ENCODE data around the gene WFDC8.

Gene WFDC8

DNA sequence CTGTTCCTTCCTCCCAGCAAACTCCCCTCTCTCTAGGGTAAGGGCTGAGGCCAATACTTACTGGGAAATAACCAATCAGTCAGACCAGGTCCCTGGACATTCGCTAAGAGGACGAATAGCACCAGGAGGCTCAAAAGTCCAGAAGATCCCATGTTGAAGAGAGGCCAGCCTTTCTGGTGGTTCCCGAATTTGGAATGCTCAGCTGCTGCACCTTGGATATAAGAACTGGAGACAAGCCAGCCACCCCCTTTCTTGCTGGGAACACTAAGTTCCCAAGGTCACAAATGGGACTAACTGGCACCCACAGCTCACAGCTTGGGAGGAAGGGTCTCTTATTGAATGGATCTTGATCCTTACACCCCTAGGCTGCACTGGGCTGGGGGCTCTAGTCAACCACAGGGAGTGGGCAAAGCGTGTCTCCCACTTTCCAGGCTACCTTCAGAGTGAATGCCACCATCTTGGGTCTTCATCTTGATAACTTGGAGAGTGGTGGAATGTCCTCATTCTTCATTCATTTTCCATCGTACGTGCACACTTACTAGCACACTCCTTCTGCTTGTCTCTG is 31.8 kb downstream of the WFDC8 start, which contains the start of gene EPPIN:
EPPIN (minus strand) TSS at position 196 of the 565 bp plus-strand sequence; CDS start at position 152, 44 bp downstream.
- no peak for DNase-seq

DNA sequence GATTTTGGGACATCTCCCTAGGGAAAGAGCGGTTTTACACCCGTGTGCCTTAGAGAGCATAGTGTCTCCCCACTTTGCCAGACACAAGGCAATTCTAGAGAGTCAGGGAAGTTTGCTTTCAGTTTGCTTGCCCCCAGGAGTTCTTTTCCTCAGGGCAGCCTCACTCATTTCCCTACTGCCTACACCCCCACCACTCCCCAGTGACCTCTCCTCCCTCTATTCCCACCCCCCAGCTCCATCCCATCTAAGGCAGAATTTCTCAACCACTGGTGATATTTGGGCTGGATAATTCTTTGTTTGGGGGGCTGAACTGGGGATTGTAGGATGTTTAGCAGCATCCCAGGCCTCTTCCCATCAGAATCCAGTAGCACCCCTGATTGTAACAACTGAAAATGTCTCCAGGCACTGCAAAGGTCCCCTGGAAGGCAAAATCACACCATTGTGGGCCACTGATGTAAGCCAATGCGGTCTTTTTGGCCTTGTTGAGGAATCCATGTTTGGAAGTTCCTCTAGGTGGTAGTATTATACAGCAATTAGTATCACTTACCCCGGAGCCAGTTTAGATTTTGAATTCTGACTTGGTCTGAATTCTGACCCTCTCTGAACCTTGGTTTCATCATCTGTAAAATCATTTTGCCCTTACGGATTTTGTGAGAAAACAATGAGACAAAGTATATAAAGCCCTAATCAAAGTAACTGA is 33.2 kb downstream of the WFDC8 start:
- no peak for DNase-seq

- DNase-seq = no peak
Measured at GRCh38 chr20:45545351-45545750, 33.7 kb downstream of the WFDC8 start.

DNA sequence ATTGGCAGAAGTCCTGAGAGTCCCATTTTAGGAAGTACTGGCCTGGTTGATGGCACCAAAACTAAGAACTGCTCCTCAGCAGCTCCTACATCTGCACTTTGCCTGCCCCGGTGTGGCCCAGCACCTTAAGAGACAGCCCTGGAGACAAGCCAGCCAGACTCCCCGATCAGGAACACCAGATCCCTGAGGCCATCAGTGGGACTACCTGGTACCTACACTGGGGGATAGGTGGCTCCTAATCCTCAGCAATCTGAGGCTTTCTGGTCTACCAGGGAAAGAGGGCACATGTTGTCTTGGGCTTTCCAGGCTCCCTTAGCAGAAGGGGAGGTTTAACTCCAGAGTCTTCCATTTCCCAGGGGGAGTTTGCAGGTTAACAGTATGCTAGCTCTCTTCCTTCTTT is 39.7 kb downstream of the WFDC8 start, which contains the start of gene WFDC6:
WFDC6 (minus strand) TSS at position 101 of the 400 bp plus-strand sequence; CDS start at position 26, 75 bp downstream.
- DNase-seq = no peak

DNA sequence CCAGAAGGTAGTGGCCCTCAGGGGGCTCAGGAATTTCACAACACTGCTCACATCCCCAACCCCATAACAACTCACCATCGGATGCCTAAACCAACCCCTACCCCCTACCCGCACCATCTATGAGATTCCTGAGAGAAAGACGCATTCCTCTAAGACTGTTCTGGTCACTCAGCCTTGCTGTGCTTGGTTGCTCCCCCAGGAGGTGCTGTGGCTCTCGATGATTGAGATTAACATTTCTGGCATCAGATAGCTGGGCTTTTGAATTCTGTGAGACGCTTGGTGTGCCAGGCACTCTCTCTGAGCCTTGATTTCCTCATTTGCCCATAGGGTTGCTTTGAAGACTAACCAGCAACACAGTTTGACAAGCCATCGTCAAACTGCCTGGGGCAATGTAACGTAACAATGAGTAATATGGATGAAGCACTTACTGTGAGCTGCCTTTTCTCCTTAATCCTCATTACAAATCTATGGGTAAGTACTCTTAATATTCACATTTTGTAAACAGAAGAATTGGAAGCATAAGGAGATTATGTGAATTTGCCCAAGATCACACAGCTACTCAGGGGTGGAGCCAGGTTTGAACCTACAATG is 40.8 kb downstream of the WFDC8 start:
- no peak for DNase-seq

- no peak for DNase-seq
Measured at GRCh38 chr20:45527294-45527693, 51.8 kb downstream of the WFDC8 start.

GRCh38 chr20:45523821-45524220 is 55.3 kb downstream of the WFDC8 start:
- DNase-seq = no peak

DNA sequence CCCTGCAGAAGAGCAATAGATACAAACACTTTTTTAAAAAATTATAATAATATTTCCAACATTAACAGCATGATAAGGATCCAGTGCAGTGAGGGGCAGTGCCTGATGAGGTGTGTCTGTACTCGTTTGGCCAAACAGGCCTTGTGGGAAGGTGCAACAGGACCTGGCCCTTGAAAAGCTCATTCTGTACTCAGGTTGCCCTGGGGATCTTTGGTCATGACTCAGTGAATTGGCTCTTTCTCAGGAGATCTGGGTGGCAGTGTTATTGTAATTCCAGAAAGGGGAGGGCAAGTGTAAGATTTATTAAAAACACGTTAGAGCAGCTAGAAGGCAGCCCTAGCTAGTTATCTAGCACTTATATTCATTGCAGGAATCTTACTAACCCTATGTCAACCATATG is 60.8 kb downstream of the WFDC8 start:
- no peak for DNase-seq

DNA sequence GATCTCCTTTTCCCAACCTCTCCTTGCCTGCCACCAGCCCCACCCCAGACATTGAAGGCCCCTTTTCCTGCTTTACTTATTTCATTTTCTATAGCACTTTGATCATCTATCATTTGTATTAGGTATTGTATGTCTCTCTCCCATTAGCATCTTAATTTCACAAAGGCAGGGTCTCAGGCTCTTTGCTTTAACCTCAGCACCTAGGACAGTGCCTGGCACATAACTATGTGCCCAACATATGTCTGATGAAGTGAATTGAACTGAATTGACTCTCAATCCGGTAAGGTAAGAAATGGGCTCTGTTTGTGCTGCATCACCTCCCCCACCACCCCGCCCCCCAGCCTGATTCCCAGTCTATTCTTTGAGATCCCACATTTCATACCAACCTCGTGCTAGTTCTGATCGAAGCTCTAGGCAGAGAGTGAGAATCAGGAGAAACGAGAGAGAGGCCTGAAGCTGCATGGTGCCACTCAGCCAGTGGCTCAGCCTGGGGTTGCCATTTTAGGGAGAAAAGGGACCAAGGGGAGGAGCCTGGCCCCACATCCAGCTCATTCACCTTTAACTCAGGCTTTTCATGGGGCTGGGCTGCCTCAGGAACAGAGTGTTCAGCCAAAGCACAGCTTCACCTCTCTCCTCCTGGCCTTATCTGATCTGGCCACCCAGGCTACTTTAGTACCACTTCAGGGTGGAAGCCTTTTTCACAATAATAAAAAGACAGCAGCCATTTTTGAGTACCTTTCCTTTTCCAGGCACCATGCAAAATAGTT is 63.8 kb downstream of the WFDC8 start, which contains the start of gene SPINT3:
SPINT3 (minus strand) TSS at position 476 of the 767 bp plus-strand sequence; CDS start at position 462, 14 bp downstream.
- no peak for DNase-seq

- DNase-seq = no peak
Measured at GRCh38 chr20:45510242-45510862, 68.7 kb downstream of the WFDC8 start.

DNA sequence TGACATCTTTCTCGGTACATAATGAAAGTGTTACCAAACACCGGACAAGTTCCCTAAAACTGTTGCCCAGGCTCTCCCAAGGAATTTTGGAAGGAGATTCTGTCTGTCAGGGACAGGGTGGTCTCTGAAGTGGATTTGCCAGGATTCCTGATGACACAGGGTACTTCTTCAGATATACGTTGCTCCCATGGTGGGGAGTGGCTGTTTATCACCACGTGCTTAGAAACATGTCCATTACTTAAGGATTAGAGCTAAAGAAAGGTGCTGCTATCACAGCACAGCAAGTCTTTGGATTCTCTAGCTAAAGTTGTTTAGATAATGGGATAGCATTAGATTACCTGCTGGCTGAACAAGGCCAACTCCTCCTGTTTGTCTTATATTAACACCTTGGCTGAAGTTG is 70.0 kb downstream of the WFDC8 start:
- DNase-seq = no peak

GRCh38 chr20:45508068-45508886 is 70.8 kb downstream of the WFDC8 start:
- no peak for DNase-seq

DNA sequence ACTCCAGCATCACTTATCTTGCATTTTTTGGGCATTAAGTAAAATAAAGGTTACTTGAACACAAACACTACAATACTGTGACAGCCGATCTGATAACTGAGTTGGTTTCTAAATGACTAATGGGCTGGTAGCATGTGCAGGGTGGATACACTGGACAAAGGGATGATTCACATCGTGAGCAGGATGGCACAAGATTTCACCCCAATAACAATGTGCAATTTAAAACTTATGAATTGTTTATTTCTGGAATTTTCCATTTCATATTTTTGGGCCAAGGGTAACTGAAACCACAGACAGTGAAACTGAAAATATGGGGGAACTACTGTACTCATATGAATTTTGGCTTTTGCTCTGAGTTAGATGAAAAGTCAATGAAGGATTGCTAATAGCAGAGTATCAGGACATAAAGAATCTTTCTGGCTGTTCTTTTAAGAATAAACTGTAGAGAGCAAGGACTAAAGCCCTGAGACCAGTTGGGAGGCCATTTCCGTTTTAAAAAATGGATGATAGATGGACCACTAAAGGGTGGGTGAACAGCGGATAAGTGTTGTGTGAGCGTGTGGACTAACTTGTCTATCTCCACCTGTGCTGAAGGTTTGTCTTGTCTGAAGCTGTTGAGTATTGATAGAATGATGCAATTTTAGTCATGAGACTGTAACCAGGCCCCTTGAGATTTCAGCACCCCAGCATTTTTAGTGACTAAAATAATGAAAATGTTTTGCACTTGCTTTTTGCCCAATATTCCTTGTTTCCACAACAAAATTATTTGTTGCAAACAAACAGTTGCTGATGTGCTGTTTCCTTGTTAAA is 71.9 kb downstream of the WFDC8 start:
- no peak for DNase-seq

DNA sequence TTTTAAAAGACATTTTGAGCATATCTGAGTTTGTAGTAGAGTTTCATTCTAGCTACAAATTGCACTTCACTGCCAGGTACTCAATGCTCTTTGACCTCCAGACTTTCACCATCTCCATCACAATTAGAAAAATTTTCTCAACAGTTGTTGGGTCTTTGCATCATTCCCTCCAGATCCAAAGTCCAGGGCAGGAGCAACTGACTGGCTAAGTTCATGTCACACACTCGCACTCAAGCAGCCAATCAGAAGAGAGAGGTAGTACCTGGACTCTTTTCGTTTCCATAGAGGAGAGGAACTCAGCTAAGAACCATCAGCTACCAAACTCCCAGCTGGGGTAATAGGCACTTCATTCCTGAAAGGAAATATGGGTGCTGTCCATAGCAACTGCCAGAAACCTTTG is 72.7 kb downstream of the WFDC8 start:
- DNase-seq = no peak

GRCh38 chr20:45503403-45503802 is 75.7 kb downstream of the WFDC8 start:
- DNase-seq = no peak

GRCh38 chr20:45502561-45502960 is 76.5 kb downstream of the WFDC8 start:
- DNase-seq = no peak

Data from T-helper 9 cell (primary cell).